Esophagus squamous epithelium (tissue), 4 donors: ENCODE results near the gene FOXK2.

Source experiments
- CTCF ChIP-seq, 6 experiments: fragments of 450-650 bp in 4 of 6; fragments of 200-600 bp in 2 of 6; sonication (generic) in 2 of 6; IDR thresholded peaks; one replicate each; pipeline ENCODE4 v1.5.1; 2016 to 2019; ENCODE audit warnings: antibody characterized with exemption in 6 of 6, mild to moderate bottlenecking in 4 of 6, moderate library complexity in 4 of 6
- POLR2A ChIP-seq, 4 donors: fragments of 450-650 bp; IDR thresholded peaks; one replicate each; pipeline ENCODE4 v1.6.1; 2017; ENCODE audit warnings: antibody characterized with exemption in 4 of 4, mild to moderate bottlenecking in 4 of 4, moderate library complexity in 3 of 4

DNA sequence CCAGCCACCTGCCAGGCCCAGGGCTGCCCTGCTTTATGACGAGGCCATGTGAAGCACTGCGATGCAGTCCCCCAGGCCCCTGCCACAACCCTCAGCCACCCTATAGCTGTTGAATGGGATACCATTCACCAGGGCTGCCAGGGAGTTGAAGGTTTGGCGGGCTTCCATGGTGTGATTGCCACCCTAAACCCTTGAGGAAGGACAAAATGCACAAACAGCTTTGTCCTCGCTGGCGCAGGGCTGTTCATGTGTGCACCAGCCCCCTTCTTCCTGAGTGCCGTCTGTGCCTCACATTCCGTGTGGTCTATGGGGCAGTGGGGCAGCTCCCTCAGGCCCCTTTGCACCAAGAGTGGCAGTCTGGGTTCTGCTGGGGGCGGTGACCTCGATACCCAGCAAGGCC lies 35.7 kb upstream of the FOXK2 start:
- no peak for TF ChIP-seq CTCF (IDR thresholded peaks at IDR 0.05)
- TF ChIP-seq POLR2A (IDR thresholded peaks at IDR 0.05): no peak
